MM.1S (cell line): ENCODE data around the gene ADARB1.

Source experiments
- EZH2phosphoT487 ChIP-seq: fragments of 300-600 bp; sonication (generic); IDR thresholded peaks from 2 replicates; pipeline ENCODE4 v1.6.1; 2018; ENCODE audit warnings: antibody characterized with exemption, low read length
- TF ChIP-seq, protein P1 (sequence below): fragments of 300-600 bp; sonication (generic); IDR thresholded peaks from 2 replicates; pipeline ENCODE4 v1.5.1; 2016; ENCODE audit warnings: antibody characterized with exemption, low read length, mixed read lengths

DNA sequence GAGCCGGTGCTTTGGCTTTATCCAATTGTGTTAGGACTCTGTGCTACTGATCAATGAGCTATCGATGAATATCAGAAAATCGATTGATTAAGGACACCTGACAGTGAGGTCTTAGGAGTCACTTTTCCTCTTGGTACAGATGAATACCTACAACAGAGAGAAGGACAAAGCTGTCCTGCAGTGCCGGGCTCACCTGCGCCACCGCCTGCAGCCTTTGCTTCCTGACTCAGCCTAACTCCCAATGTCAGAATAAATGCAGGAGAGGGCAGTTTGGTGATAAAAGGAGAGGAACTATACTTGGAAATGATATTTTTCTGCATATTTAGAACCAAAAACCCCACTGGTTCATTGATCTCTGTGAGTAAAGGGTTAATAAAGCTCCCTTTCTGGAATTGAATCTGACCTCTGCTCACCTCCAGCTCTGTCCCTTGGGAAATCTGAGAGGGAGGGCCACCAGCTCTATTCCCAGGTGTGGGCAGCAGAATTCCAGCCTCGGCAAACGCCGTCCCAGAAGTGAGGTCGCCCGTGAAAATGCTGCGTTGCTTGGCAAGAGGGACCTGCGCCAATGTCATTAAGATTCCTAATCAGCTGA lies 174.0 kb downstream of the ADARB1 start:
- TF ChIP-seq, protein P1, sequence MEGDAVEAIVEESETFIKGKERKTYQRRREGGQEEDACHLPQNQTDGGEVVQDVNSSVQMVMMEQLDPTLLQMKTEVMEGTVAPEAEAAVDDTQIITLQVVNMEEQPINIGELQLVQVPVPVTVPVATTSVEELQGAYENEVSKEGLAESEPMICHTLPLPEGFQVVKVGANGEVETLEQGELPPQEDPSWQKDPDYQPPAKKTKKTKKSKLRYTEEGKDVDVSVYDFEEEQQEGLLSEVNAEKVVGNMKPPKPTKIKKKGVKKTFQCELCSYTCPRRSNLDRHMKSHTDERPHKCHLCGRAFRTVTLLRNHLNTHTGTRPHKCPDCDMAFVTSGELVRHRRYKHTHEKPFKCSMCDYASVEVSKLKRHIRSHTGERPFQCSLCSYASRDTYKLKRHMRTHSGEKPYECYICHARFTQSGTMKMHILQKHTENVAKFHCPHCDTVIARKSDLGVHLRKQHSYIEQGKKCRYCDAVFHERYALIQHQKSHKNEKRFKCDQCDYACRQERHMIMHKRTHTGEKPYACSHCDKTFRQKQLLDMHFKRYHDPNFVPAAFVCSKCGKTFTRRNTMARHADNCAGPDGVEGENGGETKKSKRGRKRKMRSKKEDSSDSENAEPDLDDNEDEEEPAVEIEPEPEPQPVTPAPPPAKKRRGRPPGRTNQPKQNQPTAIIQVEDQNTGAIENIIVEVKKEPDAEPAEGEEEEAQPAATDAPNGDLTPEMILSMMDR, result no peak
- no peak for TF ChIP-seq EZH2phosphoT487
